ENCODE data around the gene DNAI4.

- no peak for TF ChIP-seq POLR2A (IDR thresholded peaks at IDR 0.05)
- TF ChIP-seq CTCF (IDR thresholded peaks at IDR 0.05), result no peak
These were observed 48.0 kb downstream of the DNAI4 start for GRCh38 chr1:66876664-66877063.
